KOPT-K1 (cell line): ENCODE measurements around the gene AFP.

Experiments used
- H3K27ac ChIP-seq: fragments of 200-600 bp; sonication (generic); 2 replicates; pipeline ENCODE4 v1.5.1; 2016; ENCODE audit warnings: antibody characterized with exemption, mild to moderate bottlenecking, low read depth, low read length; ENCODE audit not compliant: poor library complexity, severe bottlenecking
- H3K36me3 ChIP-seq: fragments of 200-600 bp; sonication (generic); 2 replicates; pipeline ENCODE4 v1.5.1; 2017; ENCODE audit warnings: antibody characterized with exemption, mild to moderate bottlenecking, low read length, moderate library complexity; ENCODE audit not compliant: insufficient read depth
- H3K9me3 ChIP-seq: fragments of 200-600 bp; sonication (generic); 2 replicates; pipeline ENCODE4 v1.5.1; 2017; ENCODE audit warnings: antibody characterized with exemption, low read length, mild to moderate bottlenecking; ENCODE audit not compliant: insufficient read depth, poor library complexity, severe bottlenecking

The AFP gene

GRCh38 chr4:73439445-73439844 is 3.4 kb downstream of the AFP start:
- no peak overlapping the region for H3K27ac ChIP-seq
- H3K36me3 ChIP-seq, result no peaks in the 10 kb centered on the region
- no peaks in the 10 kb centered on the region for H3K9me3 ChIP-seq

- H3K9me3 ChIP-seq, result no peaks in the 10 kb centered on the region
- no peaks in the 10 kb centered on the region for H3K36me3 ChIP-seq
- no peak overlapping the region for H3K27ac ChIP-seq
Observed at GRCh38 chr4:73439991-73440390, 4.0 kb downstream of the AFP start.

- H3K36me3 ChIP-seq, result no peaks in the 10 kb centered on the region
- no peak overlapping the region for H3K27ac ChIP-seq
- no peaks in the 10 kb centered on the region for H3K9me3 ChIP-seq
Observed at GRCh38 chr4:73440653-73441052, 4.6 kb downstream of the AFP start.

DNA sequence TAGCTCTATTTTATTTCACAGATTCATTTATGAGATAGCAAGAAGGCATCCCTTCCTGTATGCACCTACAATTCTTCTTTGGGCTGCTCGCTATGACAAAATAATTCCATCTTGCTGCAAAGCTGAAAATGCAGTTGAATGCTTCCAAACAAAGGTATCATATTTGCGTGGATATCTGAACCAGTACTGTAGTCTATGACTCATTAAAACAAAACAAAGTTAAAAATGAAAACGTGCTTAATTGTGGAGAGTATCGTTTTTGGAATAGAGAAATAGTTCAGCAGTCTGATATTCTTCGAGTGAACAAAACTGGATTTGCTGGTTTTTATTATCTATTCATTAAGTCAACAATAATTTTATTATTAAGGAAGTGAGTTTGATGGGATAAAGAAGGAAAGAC is 6.3 kb downstream of the AFP start:
- Histone ChIP-seq H3K27ac (no peak overlapping the region), H3K9me3 (no peaks in the 10 kb centered on the region), H3K36me3 (no peaks in the 10 kb centered on the region)

- H3K36me3 ChIP-seq, result no peaks in the 10 kb centered on the region
- no peak overlapping the region for H3K27ac ChIP-seq
- no peaks in the 10 kb centered on the region for H3K9me3 ChIP-seq
Observed at GRCh38 chr4:73443224-73443623, 7.2 kb downstream of the AFP start.

DNA sequence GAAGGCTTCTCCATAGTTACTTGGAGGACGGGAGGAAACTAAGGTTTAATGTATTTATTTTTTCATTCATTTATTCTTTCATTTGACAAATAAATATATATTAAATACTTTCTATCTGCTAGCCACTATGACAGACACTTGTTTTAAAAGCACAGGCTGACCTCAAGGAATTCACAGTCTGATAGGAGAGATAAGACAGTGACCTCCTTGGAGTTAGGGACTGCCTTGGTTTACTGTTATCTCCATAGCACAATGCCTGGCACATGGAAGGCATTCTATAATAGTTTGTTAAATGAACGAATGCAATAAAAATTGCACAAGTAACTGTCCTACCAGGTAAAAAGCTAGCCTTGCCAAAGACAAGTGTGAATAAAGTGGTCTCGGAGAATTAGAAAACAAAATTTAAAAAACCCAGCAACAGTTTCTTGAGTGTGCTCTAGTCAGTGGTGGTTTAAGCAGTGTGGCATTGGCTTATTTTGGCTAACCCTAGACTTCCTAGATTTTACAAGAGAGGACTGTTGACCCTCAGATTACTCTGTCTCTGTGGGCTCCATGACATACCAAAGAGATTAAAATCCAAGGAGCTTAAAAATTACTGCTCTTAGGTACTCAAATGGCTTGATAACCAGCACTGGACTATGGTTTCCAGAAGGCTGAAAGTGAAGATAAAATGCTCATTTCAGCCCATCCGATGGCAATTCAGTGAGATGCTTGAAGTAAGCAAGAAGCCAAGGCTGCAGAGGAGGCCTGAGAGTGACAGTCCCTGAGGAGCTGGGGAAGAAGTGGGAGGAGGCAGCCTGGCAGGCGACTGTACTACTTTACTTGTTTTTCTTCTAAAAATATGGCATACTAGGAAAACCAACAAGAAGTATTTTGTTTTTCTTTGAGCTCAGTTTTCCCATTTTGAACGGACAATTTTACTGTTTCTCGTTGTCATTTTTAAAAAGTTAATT is 9.6 kb downstream of the AFP start:
- Histone ChIP-seq H3K27ac (no peak overlapping the region), H3K36me3 (no peaks in the 10 kb centered on the region), H3K9me3 (no peaks in the 10 kb centered on the region)

- H3K27ac ChIP-seq, result no peak overlapping the region
- no peaks in the 10 kb centered on the region for H3K36me3 ChIP-seq
- no peaks in the 10 kb centered on the region for H3K9me3 ChIP-seq
Observed at GRCh38 chr4:73446336-73446938, 10.4 kb downstream of the AFP start.

DNA sequence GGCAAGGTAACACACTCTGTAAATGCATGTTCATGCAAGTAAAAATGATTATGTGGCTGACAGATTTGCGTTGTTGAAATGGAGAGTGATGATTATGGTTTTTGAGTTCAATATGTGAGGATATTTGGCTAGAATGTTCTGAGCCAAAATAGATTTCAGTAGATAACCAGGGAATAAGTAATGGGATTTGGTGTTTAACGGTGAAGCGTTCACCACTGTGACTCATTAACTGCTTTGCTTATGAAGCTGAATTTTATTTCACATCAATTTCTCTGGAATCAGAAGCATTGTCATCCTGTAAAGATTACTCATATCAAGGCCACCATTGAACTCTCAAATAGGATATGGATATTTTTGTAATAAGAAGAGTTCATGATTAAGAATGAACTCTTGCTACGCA is 11.7 kb downstream of the AFP start:
- H3K27ac ChIP-seq, result no peak overlapping the region
- H3K9me3 ChIP-seq, result no peaks in the 10 kb centered on the region
- no peaks in the 10 kb centered on the region for H3K36me3 ChIP-seq

DNA sequence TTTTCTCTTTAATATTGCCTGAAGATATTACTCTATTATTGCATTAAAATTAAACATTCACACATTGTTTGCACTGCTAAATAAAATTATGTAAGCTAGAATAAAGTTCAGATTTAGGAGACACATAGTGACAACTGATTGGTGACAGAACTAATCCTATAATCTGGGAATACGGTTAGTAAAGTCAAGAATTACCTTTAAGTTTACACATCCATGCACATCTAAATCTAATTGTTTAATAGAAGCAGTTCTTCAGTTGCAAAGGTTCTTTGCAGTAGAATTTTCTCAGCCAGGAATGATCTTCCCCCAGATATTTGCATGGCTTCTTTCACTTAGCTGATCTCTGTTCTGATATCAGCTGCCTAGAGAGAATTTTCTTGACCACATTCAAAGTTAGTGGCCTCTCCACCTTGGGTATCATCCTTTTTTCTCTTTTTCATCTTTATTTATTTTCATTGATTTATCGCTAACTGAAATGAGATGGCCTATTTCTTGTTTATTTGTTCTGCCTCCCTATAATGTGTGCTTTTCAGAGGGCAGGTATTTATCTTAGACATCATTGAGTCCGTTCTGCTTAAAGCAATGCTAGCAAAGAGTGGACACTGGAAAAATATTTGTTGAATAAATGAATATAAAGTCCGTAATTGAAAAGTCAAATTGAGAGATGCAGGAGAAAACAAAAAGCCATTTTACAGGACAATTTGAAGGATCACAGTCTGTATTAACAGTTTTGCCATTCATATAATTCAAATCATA is 12.6 kb downstream of the AFP start:
- H3K9me3 ChIP-seq, result no peaks in the 10 kb centered on the region
- H3K27ac ChIP-seq, result no peak overlapping the region
- H3K36me3 ChIP-seq, result no peaks in the 10 kb centered on the region

DNA sequence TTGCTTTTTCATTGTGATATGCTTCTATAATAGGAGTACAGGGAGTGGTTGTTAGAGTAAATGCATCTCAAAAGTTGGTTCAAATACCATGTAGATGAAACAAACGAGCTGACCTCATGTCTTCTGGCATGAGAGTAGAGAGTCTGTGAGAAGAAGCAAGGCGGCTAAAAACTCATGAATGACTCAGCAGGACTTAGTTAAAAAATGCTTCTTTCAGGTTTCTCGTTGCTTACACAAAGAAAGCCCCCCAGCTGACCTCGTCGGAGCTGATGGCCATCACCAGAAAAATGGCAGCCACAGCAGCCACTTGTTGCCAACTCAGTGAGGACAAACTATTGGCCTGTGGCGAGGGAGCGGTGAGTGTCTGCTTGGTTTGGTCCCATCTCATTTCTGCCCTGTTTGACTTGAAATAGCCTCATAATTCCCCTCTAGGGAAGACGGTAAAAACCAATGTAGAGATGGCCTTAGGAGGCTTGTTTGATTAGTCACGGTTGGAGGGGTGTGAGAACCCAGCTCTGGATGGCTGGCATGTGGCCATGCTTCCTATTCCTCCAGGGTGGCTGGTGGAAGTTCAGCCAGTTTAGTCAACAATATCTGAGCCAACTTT is 14.5 kb downstream of the AFP start:
- H3K36me3 ChIP-seq, result no peaks in the 10 kb centered on the region
- H3K9me3 ChIP-seq, result no peaks in the 10 kb centered on the region
- no peak overlapping the region for H3K27ac ChIP-seq

DNA sequence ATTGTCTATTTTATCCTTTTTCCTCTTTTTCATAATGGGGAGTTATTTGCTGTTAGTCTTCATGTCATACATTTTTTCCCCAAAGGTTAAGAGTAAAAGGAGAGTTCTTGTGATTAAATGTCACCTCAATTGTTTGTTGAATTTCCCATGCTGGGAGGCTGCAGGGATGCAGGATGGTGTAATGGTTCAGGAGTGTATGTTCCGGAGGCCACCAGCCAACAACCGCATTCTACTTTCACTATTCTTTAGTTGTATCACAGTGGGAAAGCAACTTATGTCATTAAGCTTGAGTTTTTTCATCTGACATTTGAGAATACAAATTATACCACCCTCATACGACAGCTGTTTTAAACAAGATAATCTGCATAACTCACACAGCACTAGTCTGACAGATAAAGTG is 15.4 kb downstream of the AFP start:
- Histone ChIP-seq H3K9me3 (no peaks in the 10 kb centered on the region), H3K27ac (no peak overlapping the region), H3K36me3 (no peaks in the 10 kb centered on the region)

GRCh38 chr4:73451981-73452747 is 16.1 kb downstream of the AFP start:
- Histone ChIP-seq H3K9me3 (no peaks in the 10 kb centered on the region), H3K27ac (no peak overlapping the region), H3K36me3 (no peaks in the 10 kb centered on the region)

GRCh38 chr4:73452953-73453700 is 17.1 kb downstream of the AFP start:
- H3K27ac ChIP-seq, result no peak overlapping the region
- H3K36me3 ChIP-seq, result no peaks in the 10 kb centered on the region
- H3K9me3 ChIP-seq, result no peaks in the 10 kb centered on the region

DNA sequence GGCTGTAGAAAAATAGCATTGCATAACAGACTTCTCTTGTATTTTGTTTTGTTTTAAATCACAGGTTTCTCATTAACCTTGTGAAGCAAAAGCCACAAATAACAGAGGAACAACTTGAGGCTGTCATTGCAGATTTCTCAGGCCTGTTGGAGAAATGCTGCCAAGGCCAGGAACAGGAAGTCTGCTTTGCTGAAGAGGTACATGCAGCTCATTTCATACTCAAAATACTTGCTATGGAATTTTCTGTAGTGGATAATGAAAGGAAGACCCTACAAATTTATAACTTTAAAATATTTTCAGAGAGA is 17.6 kb downstream of the AFP start:
- Histone ChIP-seq H3K36me3 (no peaks in the 10 kb centered on the region), H3K9me3 (no peaks in the 10 kb centered on the region), H3K27ac (no peak overlapping the region)
